HepG2 (cell line): ENCODE results near the gene PACS2. TPM values are rescaled to one million over a fixed set of nuclear protein-coding genes. Genes with fewer than 3 reads are reported as not detected.
A peak's percentile ranks its signal among the peaks of the same experiment; 100 is the strongest.

Experiments used
- ATAC-seq: fragments of 200-7000 bp; cut with Tn5 transposase; 3 replicates; pipeline ENCODE4 v1.9.1; 2020; ENCODE audit warnings: mild to moderate bottlenecking, moderate library complexity
- BruUV-seq: library from RNA; stranded (reverse); fragments of 400-500 nt; replicated peaks from 2 replicates; lab custom pipeline; 2021; lab: Mats Ljungman, UMichigan
- CTCF ChIA-PET: fragments of 300-600 bp; formaldehyde crosslinking; extraction: SDS; loops from one replicate; lab custom pipeline; 2021; ENCODE audit warnings: low total read pairs, inconsistent platforms, low intra/inter-chr PET ratio; lab: Yijun Ruan, JAX
- POLR2A ChIA-PET: fragments of 350-600 bp; sonication (Branson Sonifier 250); formaldehyde crosslinking; loops from one replicate; lab custom pipeline; 2020; ENCODE audit warnings: antibody characterized with exemption, inconsistent platforms; lab: Yijun Ruan, JAX
- DNase-seq: peaks from one replicate; pipeline ENCODE4 v3.0.0-alpha.2; 2015; ENCODE audit warnings: low spot score
- FAIRE-seq: peaks from 3 replicates; lab custom pipeline; 2011; peaks lifted over from hg19 to GRCh38; lab: Jason Lieb, UNC
- H2AFZ ChIP-seq: one replicate; pipeline ENCODE4 v1.6.1; 2011; ENCODE audit warnings: low read length, inconsistent platforms
- H3K27ac ChIP-seq: fragments of 300-600 bp; 3 replicates; pipeline ENCODE4 v1.8.0; 2011; ENCODE audit warnings: mixed run types, mild to moderate bottlenecking, mixed read lengths, low read length, inconsistent platforms; ENCODE audit not compliant: insufficient read depth; ENCODE audit errors: extremely low read length
- H3K27me3 ChIP-seq, 2 experiments: fragments of 200-600 bp in 1 of 2; 2 replicates in 1 of 2; 3 replicates in 1 of 2; pipeline versions ENCODE4 v1.6.0 to v1.8.0; 2011; ENCODE audit warnings: low read length in 2 of 2, mild to moderate bottlenecking in 2 of 2, moderate library complexity in 2 of 2, inconsistent platforms in 1 of 2; ENCODE audit not compliant: insufficient read depth in 2 of 2, control insufficient read depth in 1 of 2
- H3K36me3 ChIP-seq, 2 experiments: fragments of 200-600 bp in 1 of 2; replicated peaks in 1 of 2; 2 replicates in 1 of 2; 3 replicates in 1 of 2; pipeline versions ENCODE4 v1.5.1 to v1.8.0; 2011; ENCODE audit warnings: low read length in 2 of 2, inconsistent platforms in 1 of 2; ENCODE audit not compliant: insufficient read depth in 2 of 2, control insufficient read depth in 1 of 2
- H3K4me1 ChIP-seq: 2 replicates; pipeline ENCODE4 v1.5.1; 2012; ENCODE audit warnings: low read length, inconsistent platforms; ENCODE audit not compliant: insufficient read depth
- H3K4me2 ChIP-seq: 2 replicates; pipeline ENCODE4 v1.6.0; 2011; ENCODE audit warnings: low read depth, low read length, inconsistent platforms
- H3K4me3 ChIP-seq, 3 experiments: fragments of 200-600 bp in 1 of 3; sonication (generic), shearing (Covaris generic) in 1 of 3; replicated peaks in 1 of 3; 2 replicates each; pipeline ENCODE4 v1.5.1; 2011 to 2016; ENCODE audit warnings: low read length in 3 of 3, inconsistent platforms in 2 of 3, low read depth in 2 of 3, mild to moderate bottlenecking in 2 of 3, control low read depth in 1 of 3, mixed read lengths in 1 of 3; ENCODE audit not compliant: insufficient read depth in 1 of 3
- H3K79me2 ChIP-seq: one replicate; pipeline ENCODE4 v1.6.1; 2011; ENCODE audit warnings: low read length, inconsistent platforms; ENCODE audit not compliant: insufficient read depth
- H3K9ac ChIP-seq: 2 replicates; pipeline ENCODE4 v1.6.0; 2011; ENCODE audit warnings: mild to moderate bottlenecking, low read depth, low read length, inconsistent platforms; ENCODE audit not compliant: insufficient read depth
- H3K9me3 ChIP-seq: 2 replicates; pipeline ENCODE4 v1.5.1; 2012; ENCODE audit warnings: mild to moderate bottlenecking, low read length
- H4K20me1 ChIP-seq: 2 replicates; pipeline ENCODE4 v1.6.0; 2011; ENCODE audit warnings: inconsistent platforms, mild to moderate bottlenecking, low read length, moderate library complexity; ENCODE audit not compliant: insufficient read depth
- DMAP1 ChIP-seq: IDR thresholded peaks from 2 replicates; pipeline ENCODE4 v1.6.1; 2016
- HMGXB3 ChIP-seq: sonication (generic); formaldehyde crosslinking; IDR thresholded peaks from 2 replicates; pipeline ENCODE4 v1.4.0; 2020; ENCODE audit warnings: missing genetic modification reagents, borderline replicate concordance
- JUNB ChIP-seq: sonication (generic); formaldehyde crosslinking; IDR thresholded peaks from 2 replicates; pipeline ENCODE4 v1.8.0; 2022; ENCODE audit warnings: missing genetic modification reagents, mild to moderate bottlenecking, borderline replicate concordance
- KDM6A ChIP-seq: IDR thresholded peaks from 2 replicates; pipeline ENCODE4 v1.6.1; 2016; ENCODE audit warnings: low read depth
- KLF13 ChIP-seq: sonication (generic); formaldehyde crosslinking; IDR thresholded peaks from 2 replicates; pipeline ENCODE4 v1.4.0; 2020; ENCODE audit warnings: mild to moderate bottlenecking, missing genetic modification reagents
- KLF15 ChIP-seq: sonication (generic); formaldehyde crosslinking; IDR thresholded peaks from 2 replicates; pipeline ENCODE4 v1.8.1; 2023; ENCODE audit warnings: borderline replicate concordance, mild to moderate bottlenecking, inconsistent platforms, missing genetic modification reagents, mixed read lengths
- POGK ChIP-seq: sonication (generic); formaldehyde crosslinking; conservative IDR thresholded peaks from 2 replicates; pipeline ENCODE4 v1.8.0; 2022; ENCODE audit warnings: mild to moderate bottlenecking, moderate library complexity, missing genetic modification reagents
- SMAD3 ChIP-seq: sonication (generic); formaldehyde crosslinking; IDR thresholded peaks from 2 replicates; pipeline ENCODE4 v1.4.0; 2020; ENCODE audit warnings: missing genetic modification reagents
- TARDBP ChIP-seq: sonication (generic); formaldehyde crosslinking; IDR thresholded peaks from 2 replicates; pipeline ENCODE4 v1.8.0; 2022; ENCODE audit warnings: mild to moderate bottlenecking, missing genetic modification reagents
- TCF7L2 ChIP-seq: IDR thresholded peaks from 2 replicates; pipeline ENCODE4 v1.6.1; 2011; ENCODE audit warnings: mild to moderate bottlenecking, low read depth, low read length, moderate library complexity
- TEAD2 ChIP-seq: sonication (generic); formaldehyde crosslinking; IDR thresholded peaks from 2 replicates; pipeline ENCODE4 v1.9.0; 2021; ENCODE audit warnings: missing genetic modification reagents
- WGBS: methylation state at CpG from one replicate; pipeline ENCODE4 v1.1.6; 2017; ENCODE audit warnings: low lambda C conversion rate; 5-methylcytosine and 5-hydroxymethylcytosine counted together
- in situ Hi-C: cut with HindIII; loops from 2 replicates; pipeline ENCODE4 v1.10.0; 2017; ENCODE audit warnings: low pct_unique_long_range_greater_than_20kb; ENCODE audit not compliant: extremely low pct_ligation_motif_present
- intact Hi-C: fragments of 100-400 bp; cut with micrococcal nuclease; formaldehyde crosslinking; loops from one replicate; pipeline ENCODE4 v1.10.0; 2022; ENCODE audit not compliant: unreplicated experiment
- polyA plus RNA-seq, 8 experiments: library from polyadenylated mRNA; depleted of rRNA in 3 of 8; stranded (reverse) in 7 of 8; unstranded in 1 of 8; fragments of >200 nt; fragmentation: Illumina TruSeq in 4 of 8; extraction: Trizol in 4 of 8; gene quantifications; 2 replicates each; pipeline versions ENCODE4 v1.2.1 to v1.2.3, GENCODE V29; 2011 to 2016; ENCODE audit warnings: low read depth in 4 of 8, missing spikeins in 1 of 8, mixed read lengths in 1 of 8; ENCODE audit not compliant: insufficient read depth in 1 of 8
- total RNA-seq, 5 experiments: library from RNA; depleted of rRNA; stranded (reverse); fragments of >200 nt; fragmentation: Illumina TruSeq; extraction: Trizol; gene quantifications; 2 replicates each; pipeline ENCODE4 v1.2.3, GENCODE V29; 2016; ENCODE audit warnings: low read depth in 1 of 5

The PACS2 gene
- total and polyA plus RNA-seq, 2 of the 13 experiments (the other 11 are each of a cell fraction or from before 2014, with no cell fraction given), result 23.6 to 27.6 TPM

GRCh38 chr14:105417690-105418121 lies 103.2 kb downstream of the PACS2 start:
- Histone ChIP-seq H4K20me1 (0 out of 2 replicates have a peak, but pooled peaks cover 2% of the 10 kb centered on the region), H3K36me3 (no peaks in the 10 kb centered on the region), H3K4me1 (peaks cover 53% of the 10 kb centered on the region), H3K79me2 (peaks cover 29% of the 10 kb centered on the region), H2AFZ (no peak overlapping the region), H3K9me3 (no peaks in the 10 kb centered on the region), H3K4me3 (peak overlapping the region in 1 of 3 experiments; percentile 89; a peak in 1 of 6 replicates), H3K27ac (no peak overlapping the region), H3K27me3 (peaks cover 0 to 17% of the 10 kb centered on the region in 2 experiments; a peak in 2 of 5 replicates), H3K4me2 (peak overlapping the region; percentile 23; the same call in 1 of the 2 replicates), H3K9ac (no peak overlapping the region)
- BruUV-seq, result no TSS peak
- 39% methylated on average over 2 of the region's 3 CpGs for WGBS
- ChIA-PET CTCF (no interaction called here), POLR2A (interaction anchor here (0.7 to 2.4 kb wide), 2 partner anchors 19 to 59 kb away, joined by 3 to 10 read pairs; partner anchors contain the start of gene TEX22)
- in situ Hi-C loops, result no loop called here
- FAIRE-seq (no peak), ATAC-seq (no peak), DNase-seq (no peak)
- no peak for TF ChIP-seq TEAD2
- TF ChIP-seq KLF15, result no peak
- no peak for TF ChIP-seq KLF13 (CRISPR knock-in tag)
- TF ChIP-seq JUNB (CRISPR knock-in tag), result no peak
- TF ChIP-seq DMAP1 (CRISPR knock-in tag), result no peak
- TF ChIP-seq TARDBP (CRISPR knock-in tag), result no peak
- no peak for TF ChIP-seq SMAD3
- intact Hi-C loops, result no loop called here

GRCh38 chr14:105418269-105419194 lies 104.0 kb downstream of the PACS2 start:
- H3K27me3 ChIP-seq, result peaks cover 0 to 8% of the 10 kb centered on the region in 2 experiments; a peak in 2 of 5 replicates
- peak overlapping the region; percentile 91 for H3K4me2 ChIP-seq
- H2AFZ ChIP-seq, result no peak overlapping the region
- H3K9me3 ChIP-seq, result no peaks in the 10 kb centered on the region
- ChIA-PET CTCF (no interaction called here), POLR2A (interaction anchor here (2.4 kb wide), 1 partner anchor 20 kb away, joined by 10 read pairs; the partner anchor contains the start of gene TEX22)
- in situ Hi-C loops (no loop called here), intact Hi-C loops (no loop called here)
- no peak for DNase-seq
- H3K4me3 ChIP-seq, result peak overlapping the region; percentile 76 to 92 (median 89)
- H4K20me1 ChIP-seq, result 0 out of 2 replicates have a peak, but pooled peaks cover 2% of the 10 kb centered on the region
- ATAC-seq, result peak; percentile 16
- TSS peak; percentile 48 for BruUV-seq
- peak overlapping the region; percentile 86 for H3K9ac ChIP-seq
- H3K4me1 ChIP-seq, result peaks cover 55% of the 10 kb centered on the region
- no peaks in the 10 kb centered on the region for H3K36me3 ChIP-seq
- 27% methylated on average over 13 of the region's 19 CpGs for whole genome bisulfite sequencing
- H3K27ac ChIP-seq, result peak overlapping the region; percentile 84
- no peak for FAIRE-seq
- peaks cover 35% of the 10 kb centered on the region for H3K79me2 ChIP-seq
- no peak for TF ChIP-seq TCF7L2
- TF ChIP-seq HMGXB3 (CRISPR knock-in tag), result no peak
- no peak for TF ChIP-seq POGK (CRISPR knock-in tag)
- TF ChIP-seq KDM6A (CRISPR knock-in tag), result no peak
